WTC11 (cell line): ENCODE results near the gene PER3. TPM values are rescaled to one million over a fixed set of nuclear protein-coding genes. Genes with fewer than 3 reads are reported as not detected.

Experiments
- ATAC-seq: fragments of 200-7000 bp; cut with Tn5 transposase; 2 replicates; pipeline ENCODE4 v1.10.0; 2021; ENCODE audit warnings: mild to moderate bottlenecking, moderate library complexity
- CTCF ChIA-PET: fragments of 300-600 bp; sonication (Branson Sonifier 250); formaldehyde crosslinking; loops from one replicate; lab custom pipeline; 2021; ENCODE audit warnings: antibody characterized with exemption; lab: Charles Lee
- POLR2A ChIA-PET: fragments of 350-600 bp; sonication (Branson Sonifier 250); formaldehyde crosslinking; loops from one replicate; lab custom pipeline; 2021; ENCODE audit warnings: antibody characterized with exemption; lab: Charles Lee
- DNase-seq: peaks from one replicate; pipeline ENCODE4 v3.0.0; 2021; ENCODE audit warnings: low spot score
- H3K27ac Mint-ChIP-seq: 2 replicates; pipeline ENCODE4 v1.8.0; 2021; ENCODE audit warnings: mixed read lengths
- H3K27me3 Mint-ChIP-seq: 2 replicates; pipeline ENCODE4 v1.8.0; 2021; ENCODE audit warnings: low read depth, mild to moderate bottlenecking, moderate library complexity, mixed read lengths
- H3K36me3 Mint-ChIP-seq: 2 replicates; pipeline ENCODE4 v1.8.0; 2021; ENCODE audit warnings: mixed read lengths
- H3K4me1 Mint-ChIP-seq: 2 replicates; pipeline ENCODE4 v1.8.0; 2022; ENCODE audit warnings: mixed read lengths
- H3K4me3 Mint-ChIP-seq: 2 replicates; pipeline ENCODE4 v1.8.0; 2021; ENCODE audit warnings: mild to moderate bottlenecking, moderate library complexity, mixed read lengths
- H3K9me3 Mint-ChIP-seq: 2 replicates; pipeline ENCODE4 v1.8.0; 2021; ENCODE audit warnings: mixed read lengths
- CREM ChIP-seq: sonication (generic); formaldehyde crosslinking; IDR thresholded peaks from 2 replicates; pipeline ENCODE4 v1.8.1; 2022; ENCODE audit warnings: mild to moderate bottlenecking, missing genetic modification reagents, moderate library complexity
- E2F1 ChIP-seq: sonication (generic); formaldehyde crosslinking; IDR thresholded peaks from 2 replicates; pipeline ENCODE4 v1.8.0; 2022; ENCODE audit warnings: mild to moderate bottlenecking, missing genetic modification reagents
- EMX1 ChIP-seq: fragments of 250-450 bp; sonication (Bioruptor Pico); IDR thresholded peaks from 2 replicates; pipeline ENCODE4 v1.8.0; 2021; ENCODE audit warnings: mild to moderate bottlenecking
- ESRRA ChIP-seq: sonication (generic); formaldehyde crosslinking; IDR thresholded peaks from 2 replicates; pipeline ENCODE4 v1.8.1; 2022; ENCODE audit warnings: mild to moderate bottlenecking, missing genetic modification reagents, borderline replicate concordance
- ETV6 ChIP-seq: sonication (generic); formaldehyde crosslinking; IDR thresholded peaks from 2 replicates; pipeline ENCODE4 v1.8.1; 2022; ENCODE audit warnings: mild to moderate bottlenecking, missing genetic modification reagents
- FOXP4 ChIP-seq: sonication (generic); formaldehyde crosslinking; IDR thresholded peaks from 2 replicates; pipeline ENCODE4 v1.8.0; 2022; ENCODE audit warnings: mild to moderate bottlenecking, missing genetic modification reagents
- GABPB1 ChIP-seq: sonication (generic); formaldehyde crosslinking; IDR thresholded peaks from 2 replicates; pipeline ENCODE4 v1.8.1; 2023; ENCODE audit warnings: mild to moderate bottlenecking, missing genetic modification reagents
- HMGXB4 ChIP-seq: sonication (generic); formaldehyde crosslinking; IDR thresholded peaks from 2 replicates; pipeline ENCODE4 v1.8.1; 2023; ENCODE audit warnings: mild to moderate bottlenecking, moderate library complexity, missing genetic modification reagents
- JUN ChIP-seq: sonication (generic); formaldehyde crosslinking; IDR thresholded peaks from 2 replicates; pipeline ENCODE4 v1.8.0; 2023; ENCODE audit warnings: mild to moderate bottlenecking, missing genetic modification reagents
- NFE2L1 ChIP-seq: sonication (generic); formaldehyde crosslinking; IDR thresholded peaks from 2 replicates; pipeline ENCODE4 v1.8.1; 2023; ENCODE audit warnings: missing genetic modification reagents
- SOX15 ChIP-seq: fragments of 250-450 bp; sonication (Bioruptor Pico); IDR thresholded peaks from 2 replicates; pipeline ENCODE4 v1.9.0; 2021; ENCODE audit warnings: mild to moderate bottlenecking
- TEAD4 ChIP-seq: sonication (generic); formaldehyde crosslinking; IDR thresholded peaks from 2 replicates; pipeline ENCODE4 v1.8.0; 2022; ENCODE audit warnings: mild to moderate bottlenecking, missing genetic modification reagents
- ZNF138 ChIP-seq: sonication (generic); formaldehyde crosslinking; conservative IDR thresholded peaks from 2 replicates; pipeline ENCODE4 v1.8.1; 2022; ENCODE audit warnings: mild to moderate bottlenecking, moderate library complexity, missing genetic modification reagents
- ZNF219 ChIP-seq: sonication (generic); formaldehyde crosslinking; IDR thresholded peaks from 2 replicates; pipeline ENCODE4 v1.8.0; 2023; ENCODE audit warnings: missing genetic modification reagents, mild to moderate bottlenecking, borderline replicate concordance
- ZNF317 ChIP-seq: sonication (generic); formaldehyde crosslinking; IDR thresholded peaks from 2 replicates; pipeline ENCODE4 v1.8.1; 2023; ENCODE audit warnings: low read depth, mild to moderate bottlenecking, moderate library complexity, missing genetic modification reagents, borderline replicate concordance
- total RNA-seq: library from RNA; stranded (reverse); gene quantifications from 3 replicates; pipeline ENCODE4 v1.2.3, GENCODE V29; 2021
- TF ChIP-seq, protein P1 (sequence below): fragments of 250-450 bp; sonication (Bioruptor Pico); IDR thresholded peaks from 2 replicates; pipeline ENCODE4 v1.9.0; 2021; ENCODE audit warnings: mild to moderate bottlenecking
- TF ChIP-seq, protein P2 (sequence below): fragments of 250-450 bp; sonication (Bioruptor Pico); conservative IDR thresholded peaks from 2 replicates; pipeline ENCODE4 v1.9.0; 2021; ENCODE audit warnings: mild to moderate bottlenecking

PER3 gene
- total RNA-seq, 1 experiment from 2014 or later = 8.5 TPM

- no peak for TF ChIP-seq ESRRA (CRISPR knock-in tag)
- no peak for TF ChIP-seq FOXP4 (CRISPR knock-in tag)
- no peak for TF ChIP-seq SOX15 (CRISPR knock-in tag)
- TF ChIP-seq, protein P1, sequence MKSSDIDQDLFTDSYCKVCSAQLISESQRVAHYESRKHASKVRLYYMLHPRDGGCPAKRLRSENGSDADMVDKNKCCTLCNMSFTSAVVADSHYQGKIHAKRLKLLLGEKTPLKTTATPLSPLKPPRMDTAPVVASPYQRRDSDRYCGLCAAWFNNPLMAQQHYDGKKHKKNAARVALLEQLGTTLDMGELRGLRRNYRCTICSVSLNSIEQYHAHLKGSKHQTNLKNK (CRISPR knock-in tag) = no peak
Observed at GRCh38 chr1:7838714-7839113, 54.6 kb downstream of the PER3 start (continued).

GRCh38 chr1:7839526-7839925 is 55.4 kb downstream of the PER3 start:
- ChIA-PET POLR2A (no interaction called here), CTCF (no interaction called here)
- DNase-seq (no peak), ATAC-seq (no peak)
- Mint-ChIP-seq H3K27ac (no peak overlapping the region), H3K27me3 (no peaks in the 10 kb centered on the region), H3K4me1 (no peaks in the 10 kb centered on the region), H3K36me3 (peaks cover 44% of the 10 kb centered on the region), H3K4me3 (no peak overlapping the region)
- TF ChIP-seq NFE2L1 (no peak), ZNF317 (0 out of 2 replicates have a peak, but pooled peaks have one; percentile 33)
- TF ChIP-seq, all 79 proteins: peak for 1
- H3K9me3 Mint-ChIP-seq = peaks cover 27% of the 10 kb centered on the region

DNA sequence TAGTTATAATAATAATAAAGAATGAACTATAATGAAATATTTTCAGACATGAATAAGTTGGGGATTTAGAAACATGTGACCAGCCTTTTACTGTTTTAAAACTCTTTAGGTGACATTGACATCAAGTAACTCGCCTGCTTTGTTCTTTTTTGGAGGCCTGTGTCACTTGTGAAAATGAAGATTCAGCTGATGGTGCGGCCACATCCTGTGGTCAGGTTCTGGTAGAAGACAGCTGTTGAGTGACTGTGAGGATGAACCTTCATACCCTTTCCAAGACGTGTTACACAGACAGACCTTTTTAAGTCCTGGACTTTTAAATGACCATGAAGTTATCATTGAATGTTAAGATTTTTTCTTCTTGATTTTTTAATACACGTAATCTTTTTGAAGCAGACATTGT is 58.4 kb downstream of the PER3 start:
- DNase-seq (no peak), ATAC-seq (no peak)
- TF ChIP-seq ZNF138 (CRISPR knock-in tag) = no peak
- no peak for TF ChIP-seq ZNF219 (CRISPR knock-in tag)
- TF ChIP-seq TEAD4 (CRISPR knock-in tag) = no peak
- TF ChIP-seq, protein P2, sequence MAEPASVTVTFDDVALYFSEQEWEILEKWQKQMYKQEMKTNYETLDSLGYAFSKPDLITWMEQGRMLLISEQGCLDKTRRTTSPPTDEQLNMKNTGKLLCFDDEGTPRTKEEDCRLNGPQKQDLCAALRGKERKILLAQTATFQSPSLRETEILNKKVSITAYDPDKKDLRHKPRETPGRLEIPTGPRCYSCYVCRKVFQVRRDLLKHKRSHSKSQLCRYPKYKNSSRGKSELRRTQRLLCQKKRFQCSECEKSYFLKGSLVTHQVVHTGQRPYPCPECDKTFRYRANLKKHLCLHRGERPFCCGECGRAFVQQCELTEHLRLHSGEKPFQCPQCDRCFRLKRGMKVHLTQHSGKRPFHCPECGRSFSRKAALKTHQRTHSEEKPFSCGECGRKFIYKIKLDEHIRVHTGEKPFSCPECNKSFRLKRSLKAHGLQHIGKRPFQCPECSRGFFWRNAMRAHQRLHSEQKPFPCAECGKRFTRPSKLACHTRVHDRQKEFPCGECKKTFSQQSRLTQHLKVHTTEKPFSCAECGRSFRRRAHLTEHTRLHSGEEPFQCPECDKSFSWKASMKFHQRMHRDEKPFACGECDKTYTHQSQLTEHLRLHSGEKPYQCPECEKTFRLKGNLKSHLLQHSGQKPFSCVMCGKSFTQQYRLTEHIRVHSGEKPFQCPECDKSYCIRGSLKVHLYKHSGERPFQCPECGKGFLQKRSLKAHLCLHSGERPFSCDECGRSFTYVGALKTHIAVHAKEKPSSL (CRISPR knock-in tag) = no peak
- no peak for TF ChIP-seq CREM (CRISPR knock-in tag)
- no peak for TF ChIP-seq GABPB1 (CRISPR knock-in tag)
- no peak for TF ChIP-seq ETV6 (CRISPR knock-in tag)
- TF ChIP-seq EMX1 (CRISPR knock-in tag) = no peak
- no peak for TF ChIP-seq HMGXB4
- TF ChIP-seq FOXP4 (CRISPR knock-in tag) = no peak
- TF ChIP-seq JUN = no peak
- no peak for TF ChIP-seq E2F1
- H3K36me3 Mint-ChIP-seq = peaks cover 28% of the 10 kb centered on the region
- no peaks in the 10 kb centered on the region for H3K4me1 Mint-ChIP-seq
- H3K4me3 Mint-ChIP-seq = no peak overlapping the region
- CTCF ChIA-PET = no interaction called here
- no peaks in the 10 kb centered on the region for H3K27me3 Mint-ChIP-seq
- H3K9me3 Mint-ChIP-seq = peaks cover 23% of the 10 kb centered on the region
- no peak overlapping the region for H3K27ac Mint-ChIP-seq
- POLR2A ChIA-PET = no interaction called here
